Measurements from ENCODE around the gene MPP2. TPM values are rescaled to one million over a fixed set of nuclear protein-coding genes. Genes with fewer than 3 reads are reported as not detected.

The MPP2 gene
- total RNA-seq, 1 donor: 0.72 TPM

GRCh38 chr17:43949781-43950180 lies 42.4 kb upstream of the MPP2 start:
- Histone ChIP-seq H3K4me2 (ENCODE audit: insufficient read depth, low read length) (no peak overlapping the region), H3K36me3 (ENCODE audit: insufficient read depth, low read length) (no peaks in the 10 kb centered on the region), H3K9me3 (ENCODE audit: low read depth, low read length) (no peaks in the 10 kb centered on the region), H3K27me3 (ENCODE audit: insufficient read depth, low read length) (peaks cover 44% of the 10 kb centered on the region), H3K27ac (ENCODE audit: low read depth, low read length) (no peak overlapping the region), H4K20me1 (ENCODE audit: insufficient read depth, low read length) (no peaks in the 10 kb centered on the region), H3K79me2 (ENCODE audit: insufficient read depth, low read length) (no peaks in the 10 kb centered on the region), H3K4me3 (ENCODE audit: insufficient read depth, low read length) (no peak overlapping the region), H2AFZ (ENCODE audit: low read length) (no peak overlapping the region), H3K4me1 (ENCODE audit: insufficient read depth, low read length) (peaks cover 4% of the 10 kb centered on the region)
- DNase-seq (ENCODE audit: insufficient read length, low spot score, missing footprints): no peak
- peak; percentile 20 for TF ChIP-seq CTCF (IDR thresholded peaks at IDR 0.05; ENCODE audit: extremely low read depth, low read depth, low read length)

GRCh38 chr17:43946781-43947180 lies 39.4 kb upstream of the MPP2 start:
- Histone ChIP-seq H3K4me1 (ENCODE audit: insufficient read depth, low read length) (peaks cover 4% of the 10 kb centered on the region), H3K27me3 (ENCODE audit: insufficient read depth, low read length) (peaks cover 17% of the 10 kb centered on the region), H2AFZ (ENCODE audit: low read length) (no peak overlapping the region), H3K9me3 (ENCODE audit: low read depth, low read length) (no peaks in the 10 kb centered on the region), H3K4me3 (ENCODE audit: insufficient read depth, low read length) (no peak overlapping the region), H3K36me3 (ENCODE audit: insufficient read depth, low read length) (no peaks in the 10 kb centered on the region), H3K4me2 (ENCODE audit: insufficient read depth, low read length) (no peak overlapping the region), H4K20me1 (ENCODE audit: insufficient read depth, low read length) (no peaks in the 10 kb centered on the region), H3K79me2 (ENCODE audit: insufficient read depth, low read length) (no peaks in the 10 kb centered on the region), H3K27ac (ENCODE audit: low read depth, low read length) (no peak overlapping the region)
- no peak for TF ChIP-seq CTCF (IDR thresholded peaks at IDR 0.05; ENCODE audit: extremely low read depth, low read depth, low read length)
- DNase-seq (ENCODE audit: insufficient read length, low spot score, missing footprints): no peak

- H3K79me2 ChIP-seq (ENCODE audit: insufficient read depth, low read length): no peaks in the 10 kb centered on the region
- H3K36me3 ChIP-seq (ENCODE audit: insufficient read depth, low read length): no peaks in the 10 kb centered on the region
- H3K4me3 ChIP-seq (ENCODE audit: insufficient read depth, low read length): no peak overlapping the region
- DNase-seq (ENCODE audit: insufficient read length, low spot score, missing footprints): no peak
- no peak overlapping the region for H2AFZ ChIP-seq (ENCODE audit: low read length)
- no peaks in the 10 kb centered on the region for H3K9me3 ChIP-seq (ENCODE audit: low read depth, low read length)
- H4K20me1 ChIP-seq (ENCODE audit: insufficient read depth, low read length): no peaks in the 10 kb centered on the region
- peaks cover 4% of the 10 kb centered on the region for H3K4me1 ChIP-seq (ENCODE audit: insufficient read depth, low read length)
- no peak overlapping the region for H3K27ac ChIP-seq (ENCODE audit: low read depth, low read length)
- no peak for TF ChIP-seq CTCF (IDR thresholded peaks at IDR 0.05; ENCODE audit: extremely low read depth, low read depth, low read length)
- H3K4me2 ChIP-seq (ENCODE audit: insufficient read depth, low read length): no peak overlapping the region
- H3K27me3 ChIP-seq (ENCODE audit: insufficient read depth, low read length): peaks cover 4% of the 10 kb centered on the region
Measured at GRCh38 chr17:43945074-43945829, 37.9 kb upstream of the MPP2 start.

DNA sequence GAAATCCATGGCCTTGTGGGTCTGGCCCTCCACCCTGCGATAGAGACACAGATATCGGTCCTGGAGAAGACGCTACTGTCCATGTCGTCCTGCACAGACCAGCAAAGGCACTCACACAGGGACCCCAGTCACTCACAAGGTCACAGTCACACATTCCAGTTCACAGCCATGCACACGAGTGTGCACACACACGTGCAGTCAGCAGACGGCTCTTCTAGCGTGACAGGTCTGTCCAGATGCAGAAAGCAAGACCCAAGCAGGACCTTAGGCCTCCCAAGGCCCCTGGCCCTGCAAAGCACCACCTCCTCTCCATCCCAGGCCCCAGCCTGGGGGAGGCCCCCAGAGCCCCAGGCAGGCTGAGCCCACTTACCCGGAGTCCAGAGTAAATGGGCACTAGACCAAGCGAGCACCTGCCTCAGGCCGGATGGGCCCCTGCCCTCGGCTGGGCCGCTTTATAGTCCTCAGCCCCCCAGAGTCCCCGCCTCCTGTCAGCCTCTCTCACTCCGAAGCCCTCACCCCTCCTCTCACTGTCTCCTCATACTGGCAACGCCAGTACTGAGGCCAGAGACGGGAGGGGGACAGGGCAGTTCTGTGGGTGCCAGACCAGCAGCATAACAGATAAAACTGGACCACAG lies 34.8 kb upstream of the MPP2 start, which contains the start of gene PPY:
PPY (minus strand) TSS at position 426 of the 635 bp plus-strand sequence. CDS start 822 bp downstream, outside the sequence.
- H2AFZ ChIP-seq (ENCODE audit: low read length): no peak within 1 kb of the TSS
- no peak within 1 kb of the TSS for H3K4me3 ChIP-seq (ENCODE audit: insufficient read depth, low read length)
- H4K20me1 ChIP-seq (ENCODE audit: insufficient read depth, low read length): no peaks in the 10 kb centered on the region
- no peak for TF ChIP-seq CTCF (IDR thresholded peaks at IDR 0.05; ENCODE audit: extremely low read depth, low read depth, low read length)
- H3K9me3 ChIP-seq (ENCODE audit: low read depth, low read length): no peaks in the 10 kb centered on the region
- peaks cover 2% of the 10 kb centered on the region for H3K27me3 ChIP-seq (ENCODE audit: insufficient read depth, low read length)
- no peak for DNase-seq (ENCODE audit: insufficient read length, low spot score, missing footprints)
- H3K36me3 ChIP-seq (ENCODE audit: insufficient read depth, low read length): no peaks in the 10 kb centered on the region
- H3K79me2 ChIP-seq (ENCODE audit: insufficient read depth, low read length): no peaks in the 10 kb centered on the region
- H3K4me2 ChIP-seq (ENCODE audit: insufficient read depth, low read length): no peak within 1 kb of the TSS
- H3K27ac ChIP-seq (ENCODE audit: low read depth, low read length): no peak within 1 kb of the TSS
- peaks cover 4% of the 10 kb centered on the region for H3K4me1 ChIP-seq (ENCODE audit: insufficient read depth, low read length)
